H9 (cell line): ENCODE measurements around the gene DCP1A. TPM values are rescaled to one million over a fixed set of nuclear protein-coding genes. Genes with fewer than 3 reads are reported as not detected.
"Not testable (repeated sequence)": the region's sequence is repeated elsewhere in the genome, so short reads cannot be mapped to it uniquely, and the experiment has no call there.

Experiments used
- DNase-seq: peaks from one replicate; pipeline ENCODE4 v3.0.0-alpha.2; 2017
- H2AFZ ChIP-seq: one replicate; pipeline ENCODE4 v1.6.1; 2013; ENCODE audit warnings: mild to moderate bottlenecking, low read length, control low read depth, moderate library complexity
- H2AK5ac ChIP-seq: 2 replicates; pipeline ENCODE4 v1.6.1; 2013; ENCODE audit warnings: low read length, control low read depth, mixed read lengths; ENCODE audit not compliant: insufficient read length
- H2BK120ac ChIP-seq: one replicate; pipeline ENCODE4 v1.6.1; 2013; ENCODE audit warnings: low read depth, mild to moderate bottlenecking, low read length, control low read depth, inconsistent platforms; ENCODE audit not compliant: poor library complexity, severe bottlenecking
- H2BK12ac ChIP-seq: 2 replicates; pipeline ENCODE4 v1.6.1; 2013; ENCODE audit warnings: low read length, control low read depth, mixed read lengths, low read depth; ENCODE audit not compliant: insufficient read length
- H2BK15ac ChIP-seq: 2 replicates; pipeline ENCODE4 v1.6.1; 2013; ENCODE audit warnings: low read depth, low read length, control low read depth
- H2BK20ac ChIP-seq: one replicate; pipeline ENCODE4 v1.6.1; 2013; ENCODE audit warnings: low read depth, mild to moderate bottlenecking, low read length, control low read depth, inconsistent platforms; ENCODE audit not compliant: poor library complexity, severe bottlenecking
- H2BK5ac ChIP-seq: 2 replicates; pipeline ENCODE4 v1.6.1; 2013; ENCODE audit warnings: low read length, control low read depth, mixed read lengths; ENCODE audit not compliant: insufficient read length
- H3K14ac ChIP-seq: 2 replicates; pipeline ENCODE4 v1.6.1; 2013; ENCODE audit warnings: low read length, control low read depth; ENCODE audit not compliant: insufficient read depth
- H3K18ac ChIP-seq: 2 replicates; pipeline ENCODE4 v1.6.1; 2013; ENCODE audit warnings: low read depth, mild to moderate bottlenecking, mixed read lengths, low read length, control low read depth; ENCODE audit not compliant: insufficient read length
- H3K23ac ChIP-seq: 2 replicates; pipeline ENCODE4 v1.6.1; 2013; ENCODE audit warnings: low read length, control low read depth, mixed read lengths, low read depth; ENCODE audit not compliant: insufficient read length
- H3K23me2 ChIP-seq: 2 replicates; pipeline ENCODE4 v1.6.1; 2013; ENCODE audit warnings: low read depth, mild to moderate bottlenecking, mixed read lengths, low read length, control low read depth; ENCODE audit not compliant: insufficient read length, poor library complexity, severe bottlenecking
- H3K27ac ChIP-seq: 2 replicates; pipeline ENCODE4 v1.5.1; 2013; ENCODE audit warnings: low read length, control low read depth, mixed read lengths, low read depth; ENCODE audit not compliant: insufficient read length
- H3K27me3 ChIP-seq: 2 replicates; pipeline ENCODE4 v1.6.1; 2013; ENCODE audit warnings: low read length, control low read depth, inconsistent platforms; ENCODE audit not compliant: insufficient read depth
- H3K4ac ChIP-seq: 2 replicates; pipeline ENCODE4 v1.6.1; 2013; ENCODE audit warnings: low read depth, mild to moderate bottlenecking, control low read depth, inconsistent platforms, low read length, moderate library complexity
- H3K4me1 ChIP-seq: 2 replicates; pipeline ENCODE4 v1.6.1; 2013; ENCODE audit warnings: low read length, control low read depth, inconsistent platforms; ENCODE audit not compliant: insufficient read depth
- H3K4me2 ChIP-seq: 2 replicates; pipeline ENCODE4 v1.6.1; 2013; ENCODE audit warnings: low read length, control low read depth, mixed read lengths; ENCODE audit not compliant: insufficient read length, insufficient read depth
- H3K56ac ChIP-seq: 2 replicates; pipeline ENCODE4 v1.6.1; 2013; ENCODE audit warnings: low read depth, mild to moderate bottlenecking, mixed read lengths, low read length, control low read depth; ENCODE audit not compliant: insufficient read length
- H3K79me1 ChIP-seq: 2 replicates; pipeline ENCODE4 v1.6.1; 2013; ENCODE audit warnings: low read depth, mild to moderate bottlenecking, moderate library complexity, low read length, control low read depth, inconsistent platforms; ENCODE audit not compliant: insufficient read depth, poor library complexity, severe bottlenecking
- H3K79me2 ChIP-seq: 2 replicates; pipeline ENCODE4 v1.6.1; 2013; ENCODE audit warnings: low read length, control low read depth, inconsistent platforms; ENCODE audit not compliant: insufficient read depth
- H3K9ac ChIP-seq: 2 replicates; pipeline ENCODE4 v1.6.1; 2013; ENCODE audit warnings: low read length, control low read depth, mixed read lengths; ENCODE audit not compliant: insufficient read length; ENCODE audit errors: extremely low read depth
- H3K9me3 ChIP-seq: one replicate; pipeline ENCODE4 v1.6.1; 2013; ENCODE audit warnings: low read depth, low read length, inconsistent platforms; ENCODE audit not compliant: control insufficient read depth
- H3T11ph ChIP-seq: one replicate; pipeline ENCODE4 v1.6.1; 2013; ENCODE audit warnings: mild to moderate bottlenecking, low read length, control low read depth, inconsistent platforms
- H4K20me1 ChIP-seq: one replicate; pipeline ENCODE4 v1.6.1; 2013; ENCODE audit not compliant: control insufficient read depth, insufficient read length, insufficient read depth
- H4K5ac ChIP-seq: 2 replicates; pipeline ENCODE4 v1.6.1; 2013; ENCODE audit warnings: low read depth, mild to moderate bottlenecking, mixed read lengths, low read length, control low read depth; ENCODE audit not compliant: insufficient read length
- H4K8ac ChIP-seq: replicated peaks from 2 replicates; pipeline ENCODE4 v1.6.1; 2013; ENCODE audit warnings: low read length, control low read depth, mixed read lengths, low read depth; ENCODE audit not compliant: insufficient read length
- H4K91ac ChIP-seq: 2 replicates; pipeline ENCODE4 v1.6.1; 2013; ENCODE audit warnings: low read depth, mild to moderate bottlenecking, moderate library complexity, mixed read lengths, low read length, control low read depth; ENCODE audit not compliant: insufficient read length
- H3K27ac Mint-ChIP-seq, 3 experiments: 2 replicates in 2 of 3; 3 replicates in 1 of 3; pipeline ENCODE4 v1.8.0; 2020 to 2021; ENCODE audit warnings: mixed read lengths in 3 of 3, mild to moderate bottlenecking in 1 of 3, moderate library complexity in 1 of 3
- H3K27me3 Mint-ChIP-seq: 2 replicates; pipeline ENCODE4 v1.8.0; 2021; ENCODE audit warnings: low read depth, mild to moderate bottlenecking, moderate library complexity, mixed read lengths
- H3K36me3 Mint-ChIP-seq, 3 experiments: 2 replicates in 2 of 3; 3 replicates in 1 of 3; pipeline ENCODE4 v1.8.0; 2020 to 2021; ENCODE audit warnings: low read depth in 3 of 3, mixed read lengths in 3 of 3; ENCODE audit not compliant: insufficient read depth in 1 of 3
- H3K4me1 Mint-ChIP-seq, 2 experiments: 2 replicates each; pipeline ENCODE4 v1.8.0; 2020; ENCODE audit warnings: mixed read lengths in 2 of 2
- H3K4me3 Mint-ChIP-seq, 2 experiments: 2 replicates in 1 of 2; 3 replicates in 1 of 2; pipeline ENCODE4 v1.8.0; 2020 to 2021; ENCODE audit warnings: mild to moderate bottlenecking in 2 of 2, mixed read lengths in 2 of 2, moderate library complexity in 1 of 2
- H3K9me3 Mint-ChIP-seq, 2 experiments: 2 replicates in 1 of 2; 3 replicates in 1 of 2; pipeline ENCODE4 v1.8.0; 2020; ENCODE audit warnings: mild to moderate bottlenecking in 2 of 2, mixed read lengths in 2 of 2, moderate library complexity in 1 of 2
- WGBS: extraction: QIAGEN DNeasy Blood & Tissue Kit; methylation state at CpG from one replicate; pipeline ENCODE4 v1.1.7; 2013; ENCODE audit warnings: missing lambda C conversion rate, low lambda C conversion rate, mixed read lengths; ENCODE audit not compliant: insufficient read length; ENCODE audit errors: extremely low coverage; 5-methylcytosine and 5-hydroxymethylcytosine counted together
- total RNA-seq: library from RNA; stranded (reverse); gene quantifications from 2 replicates; pipeline ENCODE4 v1.2.1, GENCODE V29; 2021
- TF ChIP-seq, protein P1 (sequence below): fragments of 200-600 bp; sonication (generic); conservative IDR thresholded peaks from 3 replicates; pipeline ENCODE4 v1.8.0; 2021; ENCODE audit warnings: antibody characterized with exemption, mild to moderate bottlenecking

The DCP1A gene
- total RNA-seq, 1 experiment from 2014 or later = 17.8 TPM

DNA sequence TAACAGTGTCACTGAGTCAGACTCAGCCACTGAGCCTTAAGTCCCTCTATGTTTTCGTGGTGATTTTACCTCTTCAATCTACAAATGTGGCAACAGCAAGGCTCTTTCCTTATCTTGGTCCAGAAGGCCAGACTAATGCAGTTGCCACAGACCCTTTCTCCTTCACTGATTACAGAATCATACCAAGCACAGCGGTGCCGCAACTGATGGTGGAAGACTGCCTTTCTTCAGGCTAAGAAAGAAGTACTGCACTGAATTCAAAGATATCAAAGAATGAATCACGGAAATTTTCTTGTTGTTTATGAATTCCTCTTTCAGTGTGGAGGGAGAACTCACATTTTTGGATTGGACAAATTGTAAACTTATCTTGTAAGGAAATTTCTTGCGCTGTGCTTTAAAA, 18.6 kb downstream of the DCP1A start:
- H3K27ac Mint-ChIP-seq = peak overlapping the region in 1 of 3 experiments; percentile 71; a peak in 3 of 7 replicates
- WGBS = no CpG with 5 or more reads among the region's 5 CpGs

DNA sequence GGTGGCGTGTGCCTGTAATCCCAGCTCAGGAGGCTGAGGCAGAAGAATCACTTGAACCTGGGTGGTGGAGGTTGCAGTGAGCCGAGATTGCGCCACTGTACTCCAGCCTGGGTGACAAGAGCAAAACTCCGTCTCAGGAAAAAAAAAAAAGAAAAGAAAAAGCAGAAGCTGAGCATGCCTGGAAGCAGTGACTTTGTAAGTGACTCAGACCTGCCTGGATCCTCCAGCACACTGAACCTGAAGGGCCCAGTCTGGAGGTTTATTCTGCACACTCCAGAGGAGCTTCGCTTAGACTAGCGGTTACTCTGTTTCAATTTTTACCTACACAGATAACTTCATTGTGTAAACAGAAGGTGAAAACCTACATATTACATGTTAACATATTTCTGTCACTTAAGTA, 19.4 kb downstream of the DCP1A start:
- H3K18ac ChIP-seq, H4K8ac ChIP-seq, H2AK5ac ChIP-seq, H3K9me3 ChIP-seq, DNase-seq, H2BK120ac ChIP-seq, H3K4ac ChIP-seq, H4K20me1 ChIP-seq, H3K14ac ChIP-seq, H3K4me2 ChIP-seq, H3K27me3 Mint-ChIP-seq, H3K23ac ChIP-seq, H3K9me3 Mint-ChIP-seq, H2BK5ac ChIP-seq, H2BK20ac ChIP-seq, H3K4me1 ChIP-seq, H3K79me1 ChIP-seq, H3K4me3 Mint-ChIP-seq, H3K4me1 Mint-ChIP-seq, H3K56ac ChIP-seq, H2BK12ac ChIP-seq, H4K91ac ChIP-seq, H3T11ph ChIP-seq, H3K79me2 ChIP-seq, H2AFZ ChIP-seq, H4K5ac ChIP-seq, H3K23me2 ChIP-seq, H3K27me3 ChIP-seq, H3K27ac ChIP-seq, H3K9ac ChIP-seq, H2BK15ac ChIP-seq, H3K27ac Mint-ChIP-seq: not testable (repeated sequence)
- no CpG with 5 or more reads among the region's 6 CpGs for WGBS
- H3K36me3 Mint-ChIP-seq = peaks cover 19 to 46% (median 30%) of the 10 kb centered on the region in 3 experiments

More for the DNA sequence above, 18.6 kb downstream of the DCP1A start:
- peaks cover 7% of the 10 kb centered on the region in 2 experiments for H3K9me3 Mint-ChIP-seq
- Histone ChIP-seq H3K27me3 (no peaks in the 10 kb centered on the region), H3K79me2 (peaks cover 2% of the 10 kb centered on the region; the same call in 1 of the 2 replicates), H3K18ac (no peak overlapping the region), H2AK5ac (no peak overlapping the region), H3K9me3 (peaks cover 6% of the 10 kb centered on the region), H3K56ac (no peak overlapping the region), H4K8ac (no peak overlapping the region), H3T11ph (no peak overlapping the region), H4K91ac (no peak overlapping the region), H2BK5ac (no peak overlapping the region), H4K20me1 (no peaks in the 10 kb centered on the region), H3K14ac (no peak overlapping the region), H3K79me1 (peaks cover 3% of the 10 kb centered on the region), H3K9ac (no peak overlapping the region), H3K27ac (no peak overlapping the region), H2AFZ (no peak overlapping the region), H3K4me2 (no peak overlapping the region), H3K23ac (no peak overlapping the region), H3K23me2 (no peaks in the 10 kb centered on the region), H2BK12ac (no peak overlapping the region), H3K4me1 (no peaks in the 10 kb centered on the region), H2BK20ac (no peak overlapping the region), H3K4ac (no peak overlapping the region), H2BK120ac (no peak overlapping the region), H2BK15ac (no peak overlapping the region), H4K5ac (no peak overlapping the region)
- H3K27me3 Mint-ChIP-seq = no peaks in the 10 kb centered on the region
- TF ChIP-seq, protein P1, sequence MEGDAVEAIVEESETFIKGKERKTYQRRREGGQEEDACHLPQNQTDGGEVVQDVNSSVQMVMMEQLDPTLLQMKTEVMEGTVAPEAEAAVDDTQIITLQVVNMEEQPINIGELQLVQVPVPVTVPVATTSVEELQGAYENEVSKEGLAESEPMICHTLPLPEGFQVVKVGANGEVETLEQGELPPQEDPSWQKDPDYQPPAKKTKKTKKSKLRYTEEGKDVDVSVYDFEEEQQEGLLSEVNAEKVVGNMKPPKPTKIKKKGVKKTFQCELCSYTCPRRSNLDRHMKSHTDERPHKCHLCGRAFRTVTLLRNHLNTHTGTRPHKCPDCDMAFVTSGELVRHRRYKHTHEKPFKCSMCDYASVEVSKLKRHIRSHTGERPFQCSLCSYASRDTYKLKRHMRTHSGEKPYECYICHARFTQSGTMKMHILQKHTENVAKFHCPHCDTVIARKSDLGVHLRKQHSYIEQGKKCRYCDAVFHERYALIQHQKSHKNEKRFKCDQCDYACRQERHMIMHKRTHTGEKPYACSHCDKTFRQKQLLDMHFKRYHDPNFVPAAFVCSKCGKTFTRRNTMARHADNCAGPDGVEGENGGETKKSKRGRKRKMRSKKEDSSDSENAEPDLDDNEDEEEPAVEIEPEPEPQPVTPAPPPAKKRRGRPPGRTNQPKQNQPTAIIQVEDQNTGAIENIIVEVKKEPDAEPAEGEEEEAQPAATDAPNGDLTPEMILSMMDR = no peak
- H3K36me3 Mint-ChIP-seq = peaks cover 20 to 48% (median 33%) of the 10 kb centered on the region in 3 experiments
- no peak for DNase-seq
- H3K4me1 Mint-ChIP-seq = no peaks in the 10 kb centered on the region
- no peak overlapping the region for H3K4me3 Mint-ChIP-seq
